GM21825 (cell line): ENCODE measurements around the gene CUL5.
"Not testable (repeated sequence)": the region's sequence is repeated elsewhere in the genome, so short reads cannot be mapped to it uniquely, and the experiment has no call there.

Experiments
- ATAC-seq: cut with Tn5 transposase; IDR thresholded peaks from one replicate; pipeline ENCODE4 v1.9.1; 2021; ENCODE audit warnings: mild to moderate bottlenecking, moderate library complexity; ENCODE audit not compliant: unreplicated experiment

The CUL5 gene

DNA sequence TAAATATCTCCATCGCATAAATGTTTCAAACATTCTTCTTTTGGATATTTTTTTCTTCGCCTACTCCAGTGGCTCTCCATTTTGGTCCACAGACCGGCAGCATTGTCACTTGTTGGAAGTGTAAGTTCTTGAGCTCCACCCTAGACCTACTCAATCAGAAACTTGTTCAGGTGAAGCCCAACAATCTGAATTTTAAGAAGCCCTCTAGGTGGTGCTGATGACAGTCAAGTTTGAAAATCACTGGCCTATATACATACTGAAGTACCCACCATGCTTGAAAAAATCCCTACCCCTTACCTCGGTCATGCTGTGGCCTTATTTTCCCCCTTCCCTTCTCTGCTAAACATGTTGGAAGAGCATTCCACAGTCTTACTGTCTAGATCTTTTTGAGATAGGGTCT lies 102.4 kb downstream of the CUL5 start:
- no peak for ATAC-seq

DNA sequence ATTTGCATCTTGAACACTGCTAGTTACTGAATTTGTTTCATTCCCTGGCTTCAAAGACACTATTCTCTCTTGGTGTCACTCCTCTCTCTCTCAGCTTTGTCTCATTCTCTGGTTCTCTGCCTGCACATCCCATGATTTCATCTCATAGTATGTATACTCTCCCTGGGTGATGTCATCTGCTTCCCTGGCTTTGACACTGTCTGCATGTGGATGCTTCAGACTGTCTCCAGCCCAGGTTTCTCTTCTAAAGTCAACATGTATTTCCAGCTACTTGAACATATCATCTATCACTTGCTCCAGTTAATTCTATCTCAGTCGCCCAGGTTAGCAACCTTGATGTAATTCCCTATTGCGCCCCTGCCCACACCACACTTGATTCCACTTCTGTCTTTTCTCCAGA lies 103.4 kb downstream of the CUL5 start:
- no peak for ATAC-seq

- ATAC-seq: no peak
These were observed 106.9 kb downstream of the CUL5 start for GRCh38 chr11:108115500-108116140.

DNA sequence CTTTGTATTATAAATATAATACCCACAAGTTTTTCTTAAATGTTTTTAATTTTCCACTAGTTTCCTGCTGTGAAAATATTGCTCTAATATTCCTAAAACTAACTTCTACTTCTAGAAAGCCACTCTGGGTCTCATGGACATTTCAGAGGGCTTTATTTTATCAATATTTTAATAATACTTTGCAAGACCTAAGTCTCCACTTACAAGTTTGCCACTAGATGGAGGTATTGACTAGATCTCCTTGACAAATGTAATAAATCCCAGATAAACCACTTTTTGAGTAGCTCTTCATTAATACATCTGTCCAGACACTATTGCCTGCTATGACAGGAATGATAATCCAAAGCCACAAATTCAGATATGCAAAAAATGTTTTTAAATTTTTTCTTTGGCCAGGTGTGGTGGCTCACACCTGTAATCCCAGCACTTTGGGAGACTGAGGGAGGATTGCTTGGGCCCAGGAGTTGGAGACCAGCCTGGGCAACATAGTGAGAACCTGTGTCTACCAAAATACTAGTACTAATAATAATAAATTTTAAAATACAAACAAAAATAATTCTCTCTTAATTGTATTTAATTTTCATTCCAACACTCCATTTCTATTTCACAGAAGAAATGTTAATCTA lies 109.2 kb downstream of the CUL5 start:
- ATAC-seq: no peak

DNA sequence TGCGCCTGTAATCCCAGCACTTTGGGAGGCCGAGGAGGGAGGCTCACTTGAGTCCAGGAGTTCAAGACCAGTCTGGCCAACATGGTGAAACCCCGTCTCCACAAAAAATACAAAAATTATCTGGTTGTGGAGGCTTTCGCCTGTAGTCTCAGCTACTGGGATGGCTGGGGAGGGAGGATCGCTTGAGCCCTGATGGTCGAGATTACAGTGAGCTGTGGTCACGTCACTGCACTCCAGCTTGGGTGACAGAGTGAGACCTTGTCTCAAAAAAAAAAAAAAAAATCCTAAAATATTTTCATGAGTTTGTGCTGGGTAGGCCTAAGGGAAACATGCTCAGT lies 112.2 kb downstream of the CUL5 start:
- not testable (repeated sequence) for ATAC-seq

GRCh38 chr11:108121274-108122155 lies 112.8 kb downstream of the CUL5 start, which contains the start of gene ACAT1:
ACAT1 (plus strand) TSS chr11:108121567; CDS start chr11:108121607, 40 bp downstream.
- peak; percentile 96 for ATAC-seq

DNA sequence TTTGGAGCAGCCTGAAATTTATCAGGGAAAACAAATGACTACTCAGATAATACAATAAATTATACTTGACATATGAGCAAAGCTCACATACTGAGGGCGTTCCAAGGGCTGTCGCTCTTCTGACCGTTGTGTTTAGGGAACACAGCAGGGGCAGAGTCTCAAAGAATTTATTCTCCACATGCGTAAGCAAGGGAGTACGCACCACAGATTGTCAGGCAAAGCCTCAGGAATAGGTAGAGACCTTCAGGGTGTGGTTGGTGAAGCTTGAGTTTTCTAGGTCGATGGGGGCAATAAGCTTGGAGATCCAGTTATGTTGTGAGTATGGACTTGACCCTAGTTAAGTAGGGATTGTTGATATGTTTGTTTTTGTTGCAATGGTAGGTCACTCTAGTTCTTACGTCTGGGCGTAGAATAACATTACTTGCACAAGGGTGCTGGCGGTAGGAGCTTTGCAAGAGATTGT lies 113.5 kb downstream of the CUL5 start:
- no peak for ATAC-seq

DNA sequence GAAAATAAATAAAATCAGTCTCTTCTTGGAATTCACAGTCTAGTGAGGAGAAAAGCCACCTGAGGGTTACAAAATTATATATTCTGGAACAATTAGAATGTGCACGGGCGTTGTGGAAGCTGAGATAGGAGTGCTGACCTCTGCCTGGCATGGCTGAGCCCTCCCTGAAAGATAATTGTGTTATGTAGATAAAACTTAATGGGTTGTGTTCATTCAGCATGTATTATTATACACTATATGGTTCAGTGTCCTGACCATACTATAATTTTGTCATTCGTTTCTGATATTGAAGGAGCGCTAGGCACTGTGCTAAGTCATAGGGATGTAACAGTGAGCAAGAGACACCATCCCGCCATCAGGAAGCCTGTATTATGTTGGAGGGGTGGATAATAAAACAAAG lies 116.4 kb downstream of the CUL5 start:
- no peak for ATAC-seq

DNA sequence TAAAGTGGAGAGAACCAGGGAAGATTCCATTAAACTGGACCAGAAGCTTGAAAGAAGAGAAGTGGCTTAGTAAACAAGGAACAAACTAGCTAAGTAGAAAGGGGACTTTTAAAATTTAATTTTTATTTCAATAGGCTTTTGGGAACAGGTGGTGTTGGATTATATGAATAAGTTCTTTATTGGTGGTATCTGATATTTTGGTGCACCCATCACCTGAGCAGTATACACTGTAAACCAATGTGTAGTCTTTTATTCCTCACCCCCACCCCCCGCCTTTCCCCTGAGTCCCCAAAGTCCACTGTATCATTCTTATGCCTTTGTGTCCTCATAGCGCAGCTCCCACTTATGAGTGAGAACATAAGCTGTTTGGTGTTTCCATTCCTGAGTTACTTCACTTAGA lies 120.1 kb downstream of the CUL5 start:
- ATAC-seq: no peak

DNA sequence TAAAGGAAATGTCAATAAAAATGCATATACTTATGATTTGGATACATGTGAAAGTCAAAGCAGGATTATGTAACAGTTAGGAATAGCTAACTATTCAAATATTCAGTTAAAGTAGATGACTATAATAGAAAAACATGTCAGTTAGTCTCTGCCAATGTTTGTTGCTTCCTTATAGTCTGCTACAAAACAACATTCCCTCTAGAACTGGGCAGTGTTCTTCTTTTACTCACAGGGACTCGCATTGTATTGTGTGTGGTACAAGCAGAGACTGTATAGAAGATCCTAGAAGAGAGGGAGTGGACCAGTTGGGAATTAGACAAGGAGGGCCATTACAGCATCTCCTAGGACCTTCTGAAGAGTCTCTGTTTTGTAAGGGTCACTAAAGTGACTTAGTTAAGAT lies 123.3 kb downstream of the CUL5 start:
- no peak for ATAC-seq

GRCh38 chr11:108132993-108133538 lies 124.4 kb downstream of the CUL5 start:
- ATAC-seq: not testable (repeated sequence)

DNA sequence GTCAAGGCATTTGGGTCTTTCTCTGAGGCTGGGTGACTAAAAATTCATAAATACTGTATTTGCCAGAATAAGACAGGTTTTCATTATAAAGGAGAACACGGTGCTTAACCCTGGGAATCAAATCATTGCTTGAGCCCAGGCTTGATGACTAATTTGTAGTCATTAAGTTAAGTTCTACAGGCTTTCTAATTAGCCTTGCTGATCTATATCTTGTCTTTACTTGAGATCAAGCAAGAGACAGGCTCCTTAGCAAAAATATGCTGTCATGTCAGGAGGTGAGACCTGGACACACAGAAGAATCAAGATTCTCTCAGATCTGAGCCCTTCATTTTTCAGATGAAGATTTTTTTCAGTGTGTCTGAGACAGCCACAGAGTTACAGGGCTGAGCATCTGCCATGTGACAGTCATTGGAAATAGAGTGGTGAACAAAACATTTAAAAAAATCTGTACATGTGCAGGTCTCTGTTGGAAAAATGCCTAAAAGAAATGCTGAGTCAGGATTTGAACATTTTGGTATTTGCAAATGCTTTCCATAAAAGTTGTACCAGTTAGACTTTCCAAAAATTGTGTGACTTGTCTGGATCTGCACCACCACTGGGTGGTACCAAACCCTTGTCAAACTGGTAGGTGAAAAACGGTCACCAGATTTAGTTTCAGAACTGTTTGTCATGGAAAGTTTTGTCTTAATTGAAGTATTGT lies 127.3 kb downstream of the CUL5 start:
- no peak for ATAC-seq

GRCh38 chr11:108137212-108137611 lies 128.5 kb downstream of the CUL5 start:
- ATAC-seq: no peak

DNA sequence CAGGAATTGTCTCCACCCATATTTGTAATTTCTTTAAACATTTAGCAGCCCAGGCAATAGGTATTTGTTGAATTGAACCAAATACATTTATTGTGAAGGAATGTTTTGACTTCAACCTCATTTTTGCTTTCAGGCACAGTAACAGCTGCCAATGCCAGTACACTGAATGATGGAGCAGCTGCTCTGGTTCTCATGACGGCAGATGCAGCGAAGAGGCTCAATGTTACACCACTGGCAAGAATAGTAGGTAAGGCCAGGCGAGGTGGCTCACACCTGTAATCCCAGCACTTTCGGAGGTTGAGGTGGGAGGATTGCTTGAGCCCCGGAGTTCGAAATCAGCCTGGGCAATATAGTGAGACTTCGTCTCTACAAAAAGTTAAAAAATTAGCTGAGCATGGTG lies 133.6 kb downstream of the CUL5 start:
- no peak for ATAC-seq

DNA sequence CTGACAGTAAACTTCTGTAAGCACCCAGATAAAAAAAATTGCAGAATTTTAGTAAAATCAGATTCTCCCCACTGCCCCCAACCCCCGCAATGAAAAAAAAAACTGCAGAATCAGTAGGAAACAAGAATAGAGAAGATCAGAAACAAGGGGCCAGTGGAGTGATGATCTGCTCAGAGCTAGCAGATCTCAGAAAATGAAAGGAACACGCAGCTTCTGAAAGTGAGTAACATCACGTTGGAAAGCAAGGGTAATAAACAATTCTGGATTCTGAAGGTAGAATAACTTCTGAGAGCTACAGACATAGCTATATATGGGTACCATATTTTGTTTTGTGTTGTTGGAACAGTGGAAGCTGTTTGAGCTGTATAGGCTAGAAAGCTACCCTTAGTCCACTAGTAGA lies 135.9 kb downstream of the CUL5 start:
- no peak for ATAC-seq

GRCh38 chr11:108147150-108147549 lies 138.5 kb downstream of the CUL5 start:
- no peak for ATAC-seq

DNA sequence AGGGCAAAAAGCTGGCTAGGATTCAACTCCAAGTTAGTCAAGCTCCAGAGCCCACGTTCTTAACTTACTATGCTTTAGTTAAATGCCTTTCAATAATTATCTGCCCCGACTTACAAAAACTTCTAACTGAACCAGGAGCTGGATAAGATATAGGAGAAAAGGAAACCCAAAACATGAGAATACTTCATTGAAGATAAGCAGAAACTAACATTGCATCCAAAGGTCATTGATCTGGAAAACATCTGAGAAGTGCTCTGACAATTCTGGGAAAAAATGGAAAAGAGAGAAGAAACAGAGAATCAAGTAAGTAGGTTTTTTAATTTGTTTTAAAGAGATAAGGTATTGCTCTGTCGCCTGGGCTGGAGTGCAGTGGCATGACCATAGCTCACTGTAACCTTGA lies 139.9 kb downstream of the CUL5 start:
- no peak for ATAC-seq

DNA sequence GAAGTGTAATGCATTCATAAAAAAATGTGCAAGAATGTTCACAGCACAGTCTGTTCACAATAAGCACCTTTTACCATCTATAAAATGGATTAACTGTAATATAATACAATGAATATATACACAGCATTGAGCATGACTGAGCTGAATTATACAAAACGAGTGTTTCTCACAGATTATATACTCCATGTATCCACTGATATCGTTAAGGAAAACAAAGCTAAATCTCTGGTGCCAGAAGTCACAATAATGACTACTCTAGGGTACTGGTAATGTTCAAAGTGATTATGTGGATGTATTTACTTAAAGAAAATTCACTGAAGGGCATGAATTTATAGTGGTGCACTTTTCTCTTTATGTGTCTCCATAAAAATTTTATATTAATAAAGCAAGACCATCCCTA lies 145.9 kb downstream of the CUL5 start:
- ATAC-seq: no peak
